GM18907 (cell line): ENCODE data around the gene WTAP.
"Not testable (repeated sequence)": the region's sequence is repeated elsewhere in the genome, so short reads cannot be mapped to it uniquely, and the experiment has no call there.

Experiments
- ATAC-seq: cut with Tn5 transposase; IDR thresholded peaks from one replicate; pipeline ENCODE4 v1.9.1; 2021; ENCODE audit warnings: mild to moderate bottlenecking, moderate library complexity; ENCODE audit not compliant: unreplicated experiment

The WTAP gene

DNA sequence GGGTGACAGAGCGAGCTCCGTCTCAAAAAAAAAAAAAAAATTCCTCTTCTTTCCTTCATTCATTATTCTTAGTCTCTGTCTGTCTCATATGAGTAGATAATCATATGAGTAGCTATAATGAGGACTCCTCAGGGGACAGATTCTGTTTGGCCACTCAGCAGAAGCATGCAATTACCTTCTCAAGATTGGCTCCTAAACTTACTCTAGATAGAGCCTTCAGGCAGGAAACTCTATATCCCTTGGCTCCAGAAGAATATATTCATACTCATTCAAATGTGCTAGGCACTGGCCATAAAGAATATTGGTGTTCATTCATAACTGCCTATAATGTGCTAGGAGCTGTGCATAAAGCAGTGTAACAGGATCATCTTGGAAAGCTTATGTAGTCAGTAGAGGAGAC, 32.3 kb downstream of the WTAP start:
- ATAC-seq = no peak

DNA sequence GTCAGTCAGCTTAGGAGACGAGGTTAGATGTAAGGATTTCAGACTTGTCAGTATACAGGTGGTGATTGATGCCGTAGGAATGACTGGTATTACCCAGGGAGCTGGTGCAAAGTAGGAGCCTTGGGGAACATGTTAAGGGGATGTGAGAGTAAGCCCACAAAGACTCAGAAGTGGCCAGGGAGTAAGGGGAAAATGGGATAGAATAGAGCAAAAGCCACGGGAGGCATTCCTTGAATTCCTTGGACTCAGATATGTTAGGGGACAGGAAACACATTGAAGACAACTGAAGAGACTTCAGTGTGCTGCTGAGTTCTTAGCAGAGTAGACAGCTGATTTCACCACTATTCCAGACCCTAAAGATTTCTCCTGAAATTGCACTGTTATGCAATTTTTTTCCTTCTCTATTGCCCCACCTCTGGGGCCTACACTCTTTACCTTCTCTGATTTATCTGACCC, 33.3 kb downstream of the WTAP start:
- ATAC-seq = no peak

DNA sequence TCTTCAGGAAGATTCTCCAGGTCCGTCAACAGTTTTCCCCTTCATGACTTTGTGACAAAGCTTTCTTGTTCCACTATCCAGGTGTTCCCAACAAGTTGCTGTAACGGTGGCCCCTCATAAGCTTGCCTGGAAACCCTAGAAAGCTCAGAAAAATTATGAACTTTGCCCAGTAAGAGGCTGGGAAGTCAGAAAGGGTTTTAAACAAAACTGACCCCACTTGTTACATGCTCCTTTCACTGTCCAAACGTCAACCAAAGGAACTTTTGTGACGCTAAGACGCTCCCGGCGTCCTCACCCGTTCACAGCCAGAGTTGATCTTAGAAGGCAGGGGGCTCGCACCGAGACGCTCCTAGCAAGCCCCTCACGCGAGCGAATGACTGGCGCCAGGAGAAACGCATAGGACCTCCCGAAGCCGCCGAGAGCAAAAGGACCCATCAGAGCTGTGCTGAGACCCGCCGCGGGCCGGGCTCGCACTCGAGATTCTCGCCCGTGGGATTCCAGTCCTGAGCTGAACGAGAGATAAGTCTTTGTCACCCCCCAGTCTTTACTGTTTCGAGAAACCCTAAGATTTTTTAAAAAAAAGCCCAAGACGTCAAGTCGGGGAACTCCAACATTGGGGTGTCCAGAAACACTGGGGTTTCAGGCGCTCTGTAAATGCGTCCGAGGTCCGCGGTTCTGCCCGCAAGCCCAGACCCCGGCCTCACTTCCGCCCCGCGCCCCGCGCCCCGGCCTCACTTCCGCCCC, 34.0 kb downstream of the WTAP start:
- ATAC-seq = no peak

DNA sequence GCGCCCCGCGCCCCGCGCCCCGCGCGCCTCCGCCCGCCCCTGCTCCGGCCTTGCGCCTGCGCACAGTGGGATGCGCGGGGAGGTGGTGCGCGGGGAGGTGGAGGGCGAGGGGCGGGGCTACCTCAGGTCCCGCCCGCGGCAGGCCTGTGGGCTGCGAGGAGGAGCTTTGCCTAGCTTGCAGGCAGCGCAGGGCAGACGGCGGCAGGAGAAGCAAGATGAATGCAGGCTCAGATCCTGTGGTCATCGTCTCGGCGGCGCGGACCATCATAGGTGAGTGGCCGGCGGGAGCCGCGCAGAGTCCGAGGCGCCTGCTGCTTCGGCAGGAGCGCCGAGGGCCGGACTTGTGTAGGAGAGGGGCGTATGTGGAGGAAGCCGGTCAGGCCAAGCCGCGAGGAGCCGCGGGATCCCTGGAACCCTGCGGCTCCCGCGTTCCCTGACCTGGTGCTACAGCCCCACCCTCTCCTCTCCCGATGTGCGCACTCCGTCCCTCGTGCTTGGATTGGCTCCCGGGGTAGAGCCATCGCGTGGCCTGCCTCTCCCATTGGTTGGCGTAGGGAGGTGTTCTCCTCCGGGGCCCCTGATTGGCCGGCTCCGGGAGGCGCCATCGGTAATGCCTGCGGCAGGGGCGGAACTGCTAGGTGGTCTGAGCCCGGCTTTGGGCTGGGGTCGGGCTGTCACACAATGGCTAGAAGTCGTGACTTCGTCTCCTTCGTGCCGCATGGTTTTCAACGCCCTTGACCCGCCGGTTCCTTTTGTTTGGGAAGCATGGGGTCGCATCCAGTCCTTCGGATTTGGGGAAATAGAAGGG, 34.8 kb downstream of the WTAP start, which contains the start of gene ACAT2:
Gene ACAT2, plus strand, starts transcription at position 173 of the 808 bp plus-strand sequence. Its CDS starts 43 bp downstream, at position 216.
- ATAC-seq = peak; percentile 98

DNA sequence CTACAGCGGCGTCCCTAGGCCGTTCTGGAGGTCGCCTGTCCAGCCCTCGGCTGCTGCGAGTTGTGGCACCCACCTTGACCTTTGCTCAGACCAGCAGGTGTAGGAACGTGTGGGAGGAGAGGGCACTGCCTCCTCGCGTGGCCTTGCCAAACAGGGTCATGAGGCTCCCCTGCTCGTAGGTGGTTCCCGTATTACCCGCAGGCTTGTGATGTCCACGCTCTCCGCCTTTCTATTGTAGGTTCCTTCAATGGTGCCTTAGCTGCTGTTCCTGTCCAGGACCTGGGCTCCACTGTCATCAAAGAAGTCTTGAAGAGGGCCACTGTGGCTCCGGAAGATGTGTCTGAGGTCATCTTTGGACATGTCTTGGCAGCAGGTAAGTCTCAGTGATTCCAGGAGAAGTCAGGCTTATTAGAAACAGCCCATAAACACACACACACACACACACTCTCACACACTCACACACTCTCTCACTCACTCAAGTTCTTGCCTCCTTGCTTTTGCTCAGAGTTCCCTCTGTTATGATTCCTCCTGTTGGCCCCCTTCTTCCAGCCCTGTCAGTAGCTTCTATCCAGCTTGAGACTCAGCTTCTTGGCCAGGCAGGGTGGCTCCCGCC, 35.5 kb downstream of the WTAP start:
- peak; percentile 9 for ATAC-seq

DNA sequence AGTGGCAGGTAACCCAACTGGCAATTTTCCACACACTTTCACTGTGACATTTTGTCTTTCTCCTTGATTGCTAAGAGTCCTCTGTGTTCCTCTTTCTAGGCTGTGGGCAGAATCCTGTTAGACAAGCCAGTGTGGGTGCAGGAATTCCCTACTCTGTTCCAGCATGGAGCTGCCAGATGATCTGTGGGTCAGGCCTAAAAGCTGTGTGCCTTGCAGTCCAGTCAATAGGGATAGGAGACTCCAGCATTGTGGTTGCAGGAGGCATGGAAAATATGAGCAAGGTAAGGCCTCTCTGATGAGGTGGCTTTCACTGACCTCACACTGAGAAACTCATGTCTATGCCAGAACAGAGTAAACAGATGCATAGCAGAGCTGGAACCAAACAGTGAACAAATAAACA, 39.6 kb downstream of the WTAP start:
- ATAC-seq = no peak

DNA sequence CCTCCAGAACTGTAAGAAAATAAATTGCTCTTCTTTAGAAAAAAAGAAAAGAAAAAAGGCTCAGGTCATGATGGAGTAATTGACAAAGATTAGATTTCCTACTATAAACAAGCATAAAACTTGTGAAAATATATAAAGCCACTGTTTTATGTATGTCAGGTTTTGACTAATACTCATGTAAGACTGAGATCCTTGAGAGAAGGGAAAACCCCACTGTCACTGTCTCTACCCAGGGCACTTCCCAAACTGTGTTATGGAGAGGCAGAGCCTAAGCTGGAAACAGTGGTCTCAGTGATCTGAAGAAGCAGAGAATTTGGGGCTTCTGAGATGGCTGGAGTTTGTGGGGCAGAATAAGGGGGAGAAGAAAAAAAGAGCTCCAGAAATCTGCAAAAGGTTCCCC, 42.2 kb downstream of the WTAP start:
- ATAC-seq = no peak

DNA sequence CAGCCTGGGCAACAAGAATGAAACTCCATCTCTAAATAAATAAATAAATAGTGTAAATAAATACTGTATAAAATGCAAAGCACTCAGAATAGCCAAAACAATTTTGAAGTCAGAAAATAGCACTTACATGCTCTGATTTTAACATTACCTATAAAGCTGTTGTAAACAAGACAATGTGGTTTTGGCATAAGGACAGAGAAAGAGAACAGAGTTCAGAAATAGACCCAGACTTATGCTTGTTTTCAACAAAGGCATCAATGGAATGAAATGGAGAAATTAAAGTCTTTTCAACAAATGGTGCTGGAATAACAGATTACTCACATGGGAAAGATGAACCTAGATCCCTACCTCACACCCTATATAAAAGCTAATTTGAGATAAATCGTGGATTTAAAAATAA, 44.9 kb downstream of the WTAP start:
- no peak for ATAC-seq

DNA sequence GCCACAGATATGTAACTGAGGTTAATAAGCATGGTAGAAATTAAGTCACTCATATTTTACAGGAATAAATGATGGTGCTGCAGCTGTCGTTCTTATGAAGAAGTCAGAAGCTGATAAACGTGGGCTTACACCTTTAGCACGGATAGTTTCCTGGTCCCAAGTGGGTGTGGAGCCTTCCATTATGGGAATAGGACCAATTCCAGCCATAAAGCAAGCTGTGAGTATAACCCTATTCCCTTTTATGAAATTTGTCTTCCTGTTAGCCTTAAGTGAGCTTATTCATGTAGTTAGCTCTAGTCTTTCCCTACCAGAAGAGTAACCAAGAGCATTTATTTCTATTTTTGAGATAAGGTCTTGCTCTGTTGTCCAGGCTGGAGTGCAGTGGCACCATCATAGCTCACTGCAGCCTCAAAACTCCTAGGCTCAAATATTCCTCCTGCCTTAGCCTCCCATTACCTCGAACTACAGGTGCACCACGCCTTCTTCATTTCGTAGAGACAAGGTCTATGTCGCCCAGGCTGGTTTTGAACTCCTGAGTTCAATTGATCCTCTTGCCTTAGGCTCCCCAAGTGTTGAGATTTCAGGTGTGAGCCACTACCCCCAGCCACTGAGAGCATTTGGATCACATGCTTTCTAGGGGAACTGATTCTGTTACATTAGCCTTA, 50.1 kb downstream of the WTAP start:
- ATAC-seq = no peak

DNA sequence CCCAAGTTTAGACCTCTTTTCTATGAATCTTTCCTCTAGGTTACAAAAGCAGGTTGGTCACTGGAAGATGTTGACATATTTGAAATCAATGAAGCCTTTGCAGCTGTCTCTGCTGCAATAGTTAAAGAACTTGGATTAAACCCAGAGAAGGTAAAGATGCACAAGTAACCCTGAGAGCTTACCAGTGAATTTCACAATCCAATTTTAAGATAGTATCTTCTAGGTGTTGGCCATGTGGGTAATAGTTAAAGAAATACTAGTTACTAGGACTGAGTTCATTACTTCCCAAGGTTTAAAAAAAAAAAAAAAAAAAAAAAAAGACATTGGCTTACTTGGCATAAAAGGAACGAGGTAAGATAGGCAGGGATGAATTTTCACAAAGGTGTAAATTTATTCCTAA, 50.8 kb downstream of the WTAP start:
- no peak for ATAC-seq

DNA sequence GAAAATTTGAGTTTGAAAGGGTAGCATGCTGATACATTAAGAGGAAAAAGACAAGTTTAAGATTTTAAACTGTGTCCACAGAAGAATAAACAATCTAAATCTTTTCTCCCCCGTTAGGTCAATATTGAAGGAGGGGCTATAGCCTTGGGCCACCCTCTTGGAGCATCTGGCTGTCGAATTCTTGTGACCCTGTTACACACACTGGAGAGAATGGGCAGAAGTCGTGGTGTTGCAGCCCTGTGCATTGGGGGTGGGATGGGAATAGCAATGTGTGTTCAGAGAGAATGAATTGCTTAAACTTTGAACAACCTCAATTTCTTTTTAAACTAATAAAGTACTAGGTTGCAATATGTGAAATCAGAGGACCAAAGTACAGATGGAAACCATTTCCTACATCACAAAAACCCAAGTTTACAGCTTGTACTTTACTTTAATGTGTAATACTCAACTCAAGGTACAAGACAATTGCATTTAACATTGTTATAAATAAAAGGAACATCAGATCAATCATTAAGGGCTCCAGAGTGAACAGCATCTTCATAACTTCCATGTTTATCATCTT, 51.3 kb downstream of the WTAP start:
- ATAC-seq = no peak

DNA sequence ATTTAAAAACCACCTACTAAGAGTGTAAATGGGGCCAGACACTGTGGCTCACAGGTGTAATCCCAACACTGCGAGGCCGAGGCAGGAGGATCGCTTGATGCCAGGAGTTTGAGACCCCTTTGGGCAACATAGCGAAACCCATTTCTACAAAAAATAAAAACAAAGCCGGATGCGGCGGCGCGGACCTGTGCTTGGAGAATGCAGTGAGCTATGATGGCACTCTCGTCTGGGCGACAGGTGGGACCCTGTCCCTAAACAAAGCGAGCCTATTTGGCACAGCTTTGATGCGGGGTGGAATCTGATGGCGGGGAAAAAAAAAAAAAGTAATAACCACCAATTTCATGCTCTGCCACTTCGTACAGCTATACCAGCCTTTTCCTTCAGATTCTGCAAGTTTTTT, 61.0 kb downstream of the WTAP start:
- ATAC-seq = no peak

DNA sequence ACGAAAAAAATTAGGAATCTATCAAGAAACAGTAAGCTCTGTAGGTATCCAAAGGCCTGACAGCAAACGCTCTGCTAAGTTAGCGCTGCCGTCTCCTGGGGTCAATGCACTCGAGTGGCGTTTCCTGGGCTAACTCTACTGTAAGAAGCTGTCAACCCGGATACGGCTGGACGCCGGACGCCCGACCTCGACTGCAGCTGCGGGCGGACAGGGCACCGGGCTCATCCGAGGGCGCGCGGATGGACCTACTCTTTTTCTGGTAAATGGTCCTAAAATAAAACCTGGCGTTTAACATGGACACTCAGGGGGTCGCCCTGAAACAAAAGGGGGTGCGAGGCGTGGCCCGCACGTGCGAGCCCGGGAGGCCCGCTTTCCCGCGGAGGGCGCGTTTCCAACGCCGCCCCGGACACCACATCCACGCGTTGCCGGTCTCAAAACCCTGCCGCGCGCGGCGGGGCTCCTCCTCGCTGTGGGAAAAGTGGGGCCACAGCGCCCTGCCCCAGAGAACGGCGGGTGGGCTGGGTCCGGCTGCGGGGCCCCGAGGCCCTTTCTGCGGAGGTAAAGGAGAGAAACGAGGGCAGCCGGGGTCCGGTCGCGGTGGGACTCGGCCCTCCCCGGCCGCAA, 61.6 kb downstream of the WTAP start:
- peak; percentile 15 for ATAC-seq

DNA sequence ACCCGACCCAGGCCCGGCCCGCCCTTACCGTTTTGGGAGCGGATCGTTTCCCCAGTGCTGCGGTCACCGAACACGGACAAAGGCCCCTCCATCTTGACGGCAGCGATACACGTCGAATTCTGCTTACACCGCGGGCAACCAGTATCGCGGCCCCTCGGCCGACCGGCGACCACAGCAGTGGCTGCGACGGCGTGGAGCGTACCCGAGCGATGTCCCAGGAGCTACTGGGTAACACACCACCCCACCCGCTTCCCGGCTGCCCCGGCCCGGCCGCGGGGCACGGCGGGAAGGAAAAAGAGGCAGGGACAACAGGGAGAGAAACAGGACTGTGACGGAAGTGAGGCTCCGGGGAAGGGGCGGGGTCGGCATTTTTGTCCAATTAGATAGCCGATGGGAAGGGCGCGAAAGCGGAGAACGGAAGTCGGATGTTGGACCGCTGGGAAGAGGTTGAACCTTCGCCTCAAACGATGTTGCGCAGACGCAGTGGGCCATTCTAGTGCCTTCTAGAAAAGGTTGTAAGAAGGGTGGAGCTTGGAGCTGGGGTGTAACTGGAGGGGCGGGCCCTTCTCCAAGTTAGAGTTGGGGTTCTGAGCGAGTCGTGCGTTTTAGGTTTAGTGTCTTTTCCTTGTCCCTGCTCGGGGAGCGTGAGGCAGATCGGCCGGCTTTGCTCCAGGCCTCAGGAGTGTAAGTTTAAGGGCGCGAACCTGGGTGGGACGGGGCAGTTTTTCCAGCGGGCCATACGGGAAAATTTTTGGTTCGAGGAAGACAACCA, 62.3 kb downstream of the WTAP start, which contains the start of gene TCP1:
Gene TCP1, minus strand, starts transcription at position 226 of the 772 bp plus-strand sequence. Its CDS starts 134 bp downstream, at position 92.
- ATAC-seq = peak; percentile 76

DNA sequence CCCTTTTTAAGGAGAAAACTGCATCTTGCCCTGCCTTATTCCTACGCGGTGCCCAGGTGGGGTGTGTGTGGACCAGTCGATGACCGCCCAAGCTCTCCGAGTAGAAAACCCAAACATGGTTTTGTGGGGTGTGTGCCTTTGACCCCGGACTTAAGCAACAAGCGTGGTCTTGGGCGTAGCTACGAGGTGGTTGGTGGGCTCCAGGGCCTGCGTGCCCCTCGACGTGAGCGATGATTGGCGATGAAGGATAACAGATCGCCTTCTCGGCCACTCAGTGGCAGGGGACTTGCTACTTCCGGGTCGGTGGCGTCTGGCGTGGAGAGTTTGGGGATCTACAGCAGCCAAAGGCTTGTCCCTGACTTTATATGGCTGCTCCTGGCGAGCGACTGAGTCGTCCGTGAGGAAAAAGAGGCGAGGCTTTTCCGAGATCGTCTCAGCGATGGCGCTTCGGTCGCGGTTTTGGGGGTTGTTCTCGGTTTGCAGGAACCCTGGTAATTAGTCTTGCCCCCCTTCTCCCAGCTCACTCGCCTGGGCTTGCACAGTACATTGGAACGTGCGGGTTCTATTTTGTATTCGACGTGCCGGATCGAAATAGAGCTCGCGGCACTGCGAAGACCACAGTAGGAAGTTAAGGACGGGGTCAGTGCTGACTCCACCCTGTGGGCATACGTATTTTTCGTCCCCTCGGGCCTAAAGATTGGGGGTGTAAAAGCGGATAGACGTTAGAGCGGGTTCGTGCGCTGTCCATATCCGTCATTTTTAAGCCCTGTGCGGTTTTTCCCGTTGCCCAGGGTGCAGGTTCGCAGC, 63.0 kb downstream of the WTAP start, which contains the start of gene MRPL18:
Gene MRPL18, plus strand, starts transcription at position 319 of the 807 bp plus-strand sequence. Its CDS starts 121 bp downstream, at position 440.
- ATAC-seq = peak; percentile 87

DNA sequence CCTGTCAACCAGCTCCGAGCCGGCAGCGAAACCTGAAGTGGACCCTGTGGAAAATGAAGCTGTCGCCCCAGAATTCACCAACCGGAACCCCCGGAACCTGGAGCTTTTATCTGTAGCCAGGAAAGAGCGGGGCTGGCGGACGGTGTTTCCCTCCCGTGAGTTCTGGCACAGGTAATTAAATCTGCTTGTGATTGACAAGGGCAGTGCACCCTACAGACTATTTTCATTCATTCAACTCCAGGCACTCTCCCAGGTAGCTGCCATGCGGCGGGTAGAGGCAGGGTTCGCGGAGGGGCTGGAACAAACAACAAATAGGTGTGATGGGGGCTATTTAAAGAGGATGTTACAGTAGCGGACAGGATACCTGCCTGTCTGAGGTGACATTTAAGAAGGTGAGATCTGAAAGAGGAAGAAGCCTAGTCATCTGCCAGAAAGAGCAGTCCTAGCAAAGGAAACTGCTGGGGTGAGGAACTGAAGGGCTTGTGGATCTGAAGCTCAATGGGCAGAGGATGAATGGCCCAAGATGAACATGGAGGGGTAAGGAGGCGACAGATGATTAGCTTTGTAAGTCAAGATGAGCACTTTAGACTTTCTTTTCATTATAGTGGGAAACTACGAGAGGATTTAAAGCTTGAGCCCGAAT, 63.8 kb downstream of the WTAP start:
- ATAC-seq = no peak

DNA sequence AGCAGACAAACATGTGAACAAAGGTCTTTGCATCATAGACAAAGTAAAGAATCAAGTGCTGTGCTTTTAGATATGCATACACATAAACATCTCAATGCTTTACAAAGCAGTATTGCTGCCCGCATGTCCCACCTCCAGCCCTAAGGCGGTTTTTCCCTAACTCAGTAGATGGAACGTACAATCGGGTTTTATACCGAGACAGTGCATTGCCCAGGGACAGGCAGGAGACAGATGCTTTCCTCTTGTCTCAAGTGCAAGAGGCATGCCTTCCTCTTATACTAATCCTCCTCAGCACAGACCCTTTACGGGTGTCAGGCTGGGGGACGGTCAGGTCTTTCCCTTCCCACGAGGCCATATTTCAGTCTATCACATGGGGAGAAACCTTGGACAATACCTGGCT, 67.7 kb downstream of the WTAP start:
- not testable (repeated sequence) for ATAC-seq

DNA sequence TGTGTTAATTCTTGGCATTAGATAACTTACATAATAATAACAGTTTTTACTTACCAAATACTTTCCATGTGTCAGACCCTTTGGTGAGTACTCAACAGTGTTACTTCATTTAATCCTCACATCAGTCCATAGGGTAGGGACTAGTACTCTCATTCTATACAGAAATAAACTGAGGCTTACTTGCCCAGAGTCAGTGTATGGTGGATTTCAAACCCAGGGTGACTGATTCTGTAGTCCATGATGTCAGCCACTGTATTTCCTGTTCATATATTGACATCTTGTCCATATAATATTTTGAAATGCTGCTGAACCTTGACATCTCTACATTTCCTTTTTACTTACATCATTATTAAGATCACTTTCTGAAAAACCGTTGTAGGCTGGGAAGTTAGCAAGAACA, 70.2 kb downstream of the WTAP start:
- no peak for ATAC-seq
